K562 (cell line): ENCODE data around the gene SUPT5H. TPM values are rescaled to one million over a fixed set of nuclear protein-coding genes. Genes with fewer than 3 reads are reported as not detected.

ENCODE experiments used
- DMBX1 ChIP-seq: fragments of 250-450 bp; sonication (Bioruptor Pico); IDR thresholded peaks from 2 replicates; pipeline ENCODE4 v1.8.0; 2022; ENCODE audit warnings: inconsistent platforms, mild to moderate bottlenecking, moderate library complexity, borderline replicate concordance
- FOXA1 ChIP-seq: fragments of 450-650 bp; IDR thresholded peaks from 2 replicates; pipeline ENCODE4 v1.6.1; 2016; ENCODE audit warnings: mild to moderate bottlenecking, borderline replicate concordance
- GABPA ChIP-seq: fragments of 200-800 bp; sonication (Bioruptor generic); conservative IDR thresholded peaks from 2 replicates; pipeline ENCODE4 v1.6.1; 2016; ENCODE audit warnings: low read depth, missing genetic modification characterization, missing compliant biosample characterization
- HMGN3 ChIP-seq: IDR thresholded peaks from 2 replicates; pipeline ENCODE4 v1.6.1; 2011; ENCODE audit warnings: borderline replicate concordance, low read depth, mild to moderate bottlenecking, mixed read lengths, low read length; ENCODE audit not compliant: insufficient read length; ENCODE audit errors: extremely low read depth
- KLF6 ChIP-seq: fragments of 250-450 bp; sonication (Bioruptor Pico); IDR thresholded peaks from 2 replicates; pipeline ENCODE4 v1.4.0; 2020; ENCODE audit warnings: mild to moderate bottlenecking, moderate library complexity, borderline replicate concordance
- NEUROD1 ChIP-seq: fragments of 150-350 bp; IDR thresholded peaks from 2 replicates; pipeline ENCODE4 v1.6.1; 2014; ENCODE audit warnings: borderline replicate concordance, low read length, low read depth; ENCODE audit not compliant: partially characterized antibody
- PHTF2 ChIP-seq: fragments of 250-450 bp; sonication (Bioruptor Pico); IDR thresholded peaks from 2 replicates; pipeline ENCODE4 v1.5.0; 2021; ENCODE audit warnings: mild to moderate bottlenecking
- POLR2AphosphoS5 ChIP-seq: IDR thresholded peaks from 2 replicates; pipeline ENCODE4 v1.6.1; 2011; ENCODE audit warnings: mild to moderate bottlenecking, low read depth, low read length, moderate library complexity; ENCODE audit not compliant: control insufficient read depth, insufficient read depth
- PPARD ChIP-seq: fragments of 250-450 bp; sonication (Bioruptor Pico); IDR thresholded peaks from 2 replicates; pipeline ENCODE4 v1.8.0; 2022; ENCODE audit warnings: inconsistent platforms, mild to moderate bottlenecking, moderate library complexity
- RBM34 ChIP-seq: fragments of 200-400 bp; formaldehyde crosslinking; IDR thresholded peaks from 2 replicates; pipeline ENCODE4 v1.6.1; 2018; ENCODE audit warnings: low read length, borderline replicate concordance; ENCODE audit not compliant: insufficient read depth
- RUNX1 ChIP-seq: sonication (generic); IDR thresholded peaks from 2 replicates; pipeline ENCODE4 v1.6.1; 2016; ENCODE audit warnings: antibody characterized with exemption, low read depth
- TGIF2 ChIP-seq: sonication (generic); formaldehyde crosslinking; IDR thresholded peaks from 2 replicates; pipeline ENCODE4 v1.8.1; 2022; ENCODE audit warnings: mild to moderate bottlenecking, missing genetic modification reagents, moderate library complexity
- ZNF75A ChIP-seq: fragments of 450-650 bp; formaldehyde crosslinking; IDR thresholded peaks from 2 replicates; pipeline ENCODE4 v1.4.0; 2020; ENCODE audit warnings: mild to moderate bottlenecking
- polyA plus RNA-seq, 8 experiments: library from polyadenylated mRNA; depleted of rRNA in 4 of 8; stranded (reverse) in 5 of 8; unstranded in 3 of 8; fragments of >200 nt; fragmentation: Nextera tagmentation in 2 of 8; fragmentation: Illumina TruSeq in 1 of 8; extraction: Ambion mirVana in 2 of 8; extraction: Trizol in 1 of 8; gene quantifications; 2 replicates each; pipeline versions ENCODE4 v1.2.1 to v1.2.3, GENCODE V29; 2011 to 2014; ENCODE audit warnings: inconsistent platforms in 1 of 8, missing spikeins in 1 of 8
- total RNA-seq, 7 experiments: library from RNA; depleted of rRNA in 6 of 7; stranded (reverse); fragments of >200 nt in 6 of 7; fragmentation: Illumina TruSeq in 2 of 7; extraction: Trizol in 2 of 7; gene quantifications; 2 replicates each; pipeline versions ENCODE4 v1.2.1 to v1.2.3, GENCODE V29; 2011 to 2021; ENCODE audit warnings: low replicate concordance in 1 of 7
- TF ChIP-seq, protein P1 (sequence below): sonication (generic); formaldehyde crosslinking; IDR thresholded peaks from 2 replicates; pipeline ENCODE4 v1.8.0; 2022; ENCODE audit warnings: missing genetic modification reagents, mild to moderate bottlenecking, borderline replicate concordance
- TF ChIP-seq, protein P2 (sequence below): sonication (generic); formaldehyde crosslinking; IDR thresholded peaks from 2 replicates; pipeline ENCODE4 v1.9.0; 2022; ENCODE audit warnings: mild to moderate bottlenecking, missing genetic modification reagents
- TF ChIP-seq, protein P3 (sequence below): fragments of 250-450 bp; sonication (Bioruptor Pico); IDR thresholded peaks from 2 replicates; pipeline ENCODE4 v1.5.0; 2021
- TF ChIP-seq, protein P4 (sequence below): fragments of 250-450 bp; sonication (Bioruptor Pico); IDR thresholded peaks from 2 replicates; pipeline ENCODE4 v1.4.0; 2020; ENCODE audit warnings: borderline replicate concordance
- TF ChIP-seq, protein P5 (sequence below): fragments of 250-450 bp; sonication (Bioruptor Pico); IDR thresholded peaks from 2 replicates; pipeline ENCODE4 v1.4.0; 2020; ENCODE audit warnings: mild to moderate bottlenecking

The SUPT5H gene
- total and polyA plus RNA-seq, 9 of the 15 experiments (the other 6 are each of a cell fraction or from before 2014, with no cell fraction given), result 13.3 to 85.9 (median 35.9) TPM

DNA sequence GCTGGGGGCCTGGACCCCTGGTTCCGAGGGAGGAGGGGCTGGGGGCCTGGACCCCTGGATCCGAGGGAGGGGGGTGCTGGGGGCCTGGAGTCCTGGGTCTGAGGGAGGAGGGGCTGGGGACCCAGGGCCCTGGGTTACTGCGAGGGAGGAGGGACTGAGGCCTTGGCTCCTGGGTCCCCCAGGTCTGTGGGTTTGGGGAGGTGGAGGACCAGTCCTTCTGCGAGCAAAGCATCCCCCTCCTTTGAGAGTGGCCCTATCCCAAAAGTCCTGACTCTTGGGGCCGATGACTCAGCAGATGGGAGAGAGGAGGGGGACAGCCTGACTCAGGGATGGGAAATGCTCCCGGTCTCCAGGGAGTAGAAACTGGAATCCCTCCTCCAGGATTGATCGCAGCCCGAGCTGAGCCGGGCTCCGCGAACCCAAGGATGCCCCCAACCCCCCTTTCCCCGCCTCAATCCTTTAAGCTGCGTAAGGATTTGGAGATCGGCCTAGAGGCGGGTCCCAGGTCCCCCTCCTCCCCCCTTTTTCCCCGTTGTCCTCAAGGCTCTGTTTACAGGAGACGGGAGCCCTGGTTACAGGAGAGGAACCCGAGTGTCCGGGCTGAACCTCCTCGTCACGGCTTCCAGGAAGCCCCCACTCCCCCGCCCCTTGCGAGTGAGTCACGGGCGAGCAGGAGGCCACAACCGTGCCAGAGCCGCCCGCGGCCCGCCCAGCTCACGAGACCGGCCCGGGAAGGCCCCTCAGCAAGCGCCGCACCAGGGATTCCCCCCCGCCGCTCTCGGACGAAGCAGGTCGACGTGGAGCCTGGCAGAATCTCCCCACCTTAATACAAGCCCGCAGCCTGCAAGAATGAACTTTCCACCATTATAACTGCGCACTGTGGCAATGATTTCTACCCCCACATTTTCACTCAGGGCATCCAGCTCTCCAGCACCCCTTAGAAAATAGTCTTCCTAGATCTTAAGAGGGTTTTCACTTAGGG is 41.8 kb upstream of the SUPT5H start (continued):
- TF ChIP-seq, protein P1, sequence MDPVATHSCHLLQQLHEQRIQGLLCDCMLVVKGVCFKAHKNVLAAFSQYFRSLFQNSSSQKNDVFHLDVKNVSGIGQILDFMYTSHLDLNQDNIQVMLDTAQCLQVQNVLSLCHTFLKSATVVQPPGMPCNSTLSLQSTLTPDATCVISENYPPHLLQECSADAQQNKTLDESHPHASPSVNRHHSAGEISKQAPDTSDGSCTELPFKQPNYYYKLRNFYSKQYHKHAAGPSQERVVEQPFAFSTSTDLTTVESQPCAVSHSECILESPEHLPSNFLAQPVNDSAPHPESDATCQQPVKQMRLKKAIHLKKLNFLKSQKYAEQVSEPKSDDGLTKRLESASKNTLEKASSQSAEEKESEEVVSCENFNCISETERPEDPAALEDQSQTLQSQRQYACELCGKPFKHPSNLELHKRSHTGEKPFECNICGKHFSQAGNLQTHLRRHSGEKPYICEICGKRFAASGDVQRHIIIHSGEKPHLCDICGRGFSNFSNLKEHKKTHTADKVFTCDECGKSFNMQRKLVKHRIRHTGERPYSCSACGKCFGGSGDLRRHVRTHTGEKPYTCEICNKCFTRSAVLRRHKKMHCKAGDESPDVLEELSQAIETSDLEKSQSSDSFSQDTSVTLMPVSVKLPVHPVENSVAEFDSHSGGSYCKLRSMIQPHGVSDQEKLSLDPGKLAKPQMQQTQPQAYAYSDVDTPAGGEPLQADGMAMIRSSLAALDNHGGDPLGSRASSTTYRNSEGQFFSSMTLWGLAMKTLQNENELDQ (CRISPR knock-in tag), result no peak
- TF ChIP-seq, protein P2, sequence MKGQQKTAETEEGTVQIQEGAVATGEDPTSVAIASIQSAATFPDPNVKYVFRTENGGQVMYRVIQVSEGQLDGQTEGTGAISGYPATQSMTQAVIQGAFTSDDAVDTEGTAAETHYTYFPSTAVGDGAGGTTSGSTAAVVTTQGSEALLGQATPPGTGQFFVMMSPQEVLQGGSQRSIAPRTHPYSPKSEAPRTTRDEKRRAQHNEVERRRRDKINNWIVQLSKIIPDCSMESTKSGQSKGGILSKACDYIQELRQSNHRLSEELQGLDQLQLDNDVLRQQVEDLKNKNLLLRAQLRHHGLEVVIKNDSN (CRISPR knock-in tag), result no peak
- peak; percentile 20; the same call in 1 of the 2 replicates for TF ChIP-seq POLR2AphosphoS5
- peak; percentile 66 for TF ChIP-seq NEUROD1
- TF ChIP-seq, protein P3, sequence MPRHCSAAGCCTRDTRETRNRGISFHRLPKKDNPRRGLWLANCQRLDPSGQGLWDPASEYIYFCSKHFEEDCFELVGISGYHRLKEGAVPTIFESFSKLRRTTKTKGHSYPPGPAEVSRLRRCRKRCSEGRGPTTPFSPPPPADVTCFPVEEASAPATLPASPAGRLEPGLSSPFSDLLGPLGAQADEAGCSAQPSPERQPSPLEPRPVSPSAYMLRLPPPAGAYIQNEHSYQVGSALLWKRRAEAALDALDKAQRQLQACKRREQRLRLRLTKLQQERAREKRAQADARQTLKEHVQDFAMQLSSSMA (CRISPR knock-in tag), result no peak
- TF ChIP-seq, protein P4, sequence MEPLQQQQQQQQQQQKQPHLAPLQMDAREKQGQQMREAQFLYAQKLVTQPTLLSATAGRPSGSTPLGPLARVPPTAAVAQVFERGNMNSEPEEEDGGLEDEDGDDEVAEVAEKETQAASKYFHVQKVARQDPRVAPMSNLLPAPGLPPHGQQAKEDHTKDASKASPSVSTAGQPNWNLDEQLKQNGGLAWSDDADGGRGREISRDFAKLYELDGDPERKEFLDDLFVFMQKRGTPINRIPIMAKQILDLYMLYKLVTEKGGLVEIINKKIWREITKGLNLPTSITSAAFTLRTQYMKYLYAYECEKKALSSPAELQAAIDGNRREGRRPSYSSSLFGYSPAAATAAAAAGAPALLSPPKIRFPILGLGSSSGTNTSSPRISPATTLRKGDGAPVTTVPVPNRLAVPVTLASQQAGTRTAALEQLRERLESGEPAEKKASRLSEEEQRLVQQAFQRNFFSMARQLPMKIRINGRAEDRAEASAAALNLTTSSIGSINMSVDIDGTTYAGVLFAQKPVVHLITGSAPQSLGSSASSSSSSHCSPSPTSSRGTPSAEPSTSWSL (CRISPR knock-in tag), result no peak
- no peak for TF ChIP-seq TGIF2 (CRISPR knock-in tag)
- TF ChIP-seq FOXA1, result no peak
- no peak for TF ChIP-seq RBM34
- no peak for TF ChIP-seq DMBX1 (CRISPR knock-in tag)
- no peak for TF ChIP-seq ZNF75A (CRISPR knock-in tag)
- no peak for TF ChIP-seq PPARD (CRISPR knock-in tag)
- no peak for TF ChIP-seq RUNX1
- no peak for TF ChIP-seq KLF6
- no peak for TF ChIP-seq PHTF2
- 0 out of 2 replicates have a peak, but pooled peaks have one; percentile 31 for TF ChIP-seq GABPA (tag)
- TF ChIP-seq, protein P5, sequence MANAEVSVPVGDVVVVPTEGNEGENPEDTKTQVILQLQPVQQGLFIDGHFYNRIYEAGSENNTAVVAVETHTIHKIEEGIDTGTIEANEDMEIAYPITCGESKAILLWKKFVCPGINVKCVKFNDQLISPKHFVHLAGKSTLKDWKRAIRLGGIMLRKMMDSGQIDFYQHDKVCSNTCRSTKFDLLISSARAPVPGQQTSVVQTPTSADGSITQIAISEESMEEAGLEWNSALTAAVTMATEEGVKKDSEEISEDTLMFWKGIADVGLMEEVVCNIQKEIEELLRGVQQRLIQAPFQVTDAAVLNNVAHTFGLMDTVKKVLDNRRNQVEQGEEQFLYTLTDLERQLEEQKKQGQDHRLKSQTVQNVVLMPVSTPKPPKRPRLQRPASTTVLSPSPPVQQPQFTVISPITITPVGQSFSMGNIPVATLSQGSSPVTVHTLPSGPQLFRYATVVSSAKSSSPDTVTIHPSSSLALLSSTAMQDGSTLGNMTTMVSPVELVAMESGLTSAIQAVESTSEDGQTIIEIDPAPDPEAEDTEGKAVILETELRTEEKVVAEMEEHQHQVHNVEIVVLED (CRISPR knock-in tag), result no peak
- TF ChIP-seq HMGN3, result peak; percentile 99
